A375 (cell line): ENCODE measurements around the gene DCLRE1B. TPM values are rescaled to one million over a fixed set of nuclear protein-coding genes. Genes with fewer than 3 reads are reported as not detected.

ENCODE experiments used
- total RNA-seq: library from RNA; depleted of rRNA; stranded (reverse); fragments of >200 nt; shearing (Covaris generic); gene quantifications from 2 replicates; pipeline ENCODE4 v1.2.3, GENCODE V29; 2014; rRNA removed

DCLRE1B gene
- 6.3 and 9.5 TPM in 2 replicates for total RNA-seq

GRCh38 chr1:113904674-113905434 lies at the start of gene DCLRE1B, which contains the start of gene AP4B1:
DCLRE1B (plus strand) TSS chr1:113905326; CDS start chr1:113905587, 261 bp downstream.
AP4B1 (minus strand) TSS chr1:113904799; CDS start chr1:113904717, 82 bp downstream.

GRCh38 chr1:113871597-113872113 lies 33.5 kb upstream of the DCLRE1B start, which contains the start of gene PTPN22:
PTPN22 (minus strand) TSS chr1:113871712.

GRCh38 chr1:113887402-113888175 lies 17.5 kb upstream of the DCLRE1B start, which contains the start of gene BCL2L15:
BCL2L15 (minus strand) TSS chr1:113887581; CDS start chr1:113887375, 206 bp downstream.

GRCh38 chr1:113928941-113929749 lies 24.0 kb downstream of the DCLRE1B start, which contains the start of gene HIPK1:
HIPK1 (plus strand) TSS chr1:113929324.

Other genes with a start within 250 kb of the DCLRE1B start
- gene PHTF1, start 145.8 kb upstream of the DCLRE1B start, total RNA-seq, result 19.4 and 27.6 TPM in 2 replicates
- gene RSBN1, start 92.8 kb upstream of the DCLRE1B start, total RNA-seq, result 7.3 and 8.4 TPM in 2 replicates
- gene PTPN22, start 33.6 kb upstream of the DCLRE1B start, total RNA-seq, result 1.7 and 2.0 TPM in 2 replicates
- 0.79 and 0.80 TPM in 2 replicates for gene BCL2L15, start 17.7 kb upstream of the DCLRE1B start, total RNA-seq
- gene AP4B1, start 527 bp upstream of the DCLRE1B start, total RNA-seq, result 23.1 and 24.9 TPM in 2 replicates
- 12.5 and 13.7 TPM in 2 replicates for gene HIPK1, start 24.0 kb downstream of the DCLRE1B start, total RNA-seq
- gene OLFML3, start 74.1 kb downstream of the DCLRE1B start, total RNA-seq, result 0.53 and 0.90 TPM in 2 replicates
- not detected in 2 replicates for gene SYT6, start 248.5 kb downstream of the DCLRE1B start, total RNA-seq